Stimulated activated CD8-positive, alpha-beta memory T cell treated with anti-CD3 and anti-CD28 coated beads, Interleukin-15, amount 100 ng/mL, for 24 hours (primary cell): Measurements from ENCODE around the gene ELOVL7.
"Not testable (repeated sequence)": the region's sequence is repeated elsewhere in the genome, so short reads cannot be mapped to it uniquely, and the experiment has no call there.

Experiments used
- DNase-seq: peaks from one replicate; pipeline ENCODE4 v3.0.0-alpha.2; 2020; ENCODE audit warnings: low read depth

The ELOVL7 gene

DNA sequence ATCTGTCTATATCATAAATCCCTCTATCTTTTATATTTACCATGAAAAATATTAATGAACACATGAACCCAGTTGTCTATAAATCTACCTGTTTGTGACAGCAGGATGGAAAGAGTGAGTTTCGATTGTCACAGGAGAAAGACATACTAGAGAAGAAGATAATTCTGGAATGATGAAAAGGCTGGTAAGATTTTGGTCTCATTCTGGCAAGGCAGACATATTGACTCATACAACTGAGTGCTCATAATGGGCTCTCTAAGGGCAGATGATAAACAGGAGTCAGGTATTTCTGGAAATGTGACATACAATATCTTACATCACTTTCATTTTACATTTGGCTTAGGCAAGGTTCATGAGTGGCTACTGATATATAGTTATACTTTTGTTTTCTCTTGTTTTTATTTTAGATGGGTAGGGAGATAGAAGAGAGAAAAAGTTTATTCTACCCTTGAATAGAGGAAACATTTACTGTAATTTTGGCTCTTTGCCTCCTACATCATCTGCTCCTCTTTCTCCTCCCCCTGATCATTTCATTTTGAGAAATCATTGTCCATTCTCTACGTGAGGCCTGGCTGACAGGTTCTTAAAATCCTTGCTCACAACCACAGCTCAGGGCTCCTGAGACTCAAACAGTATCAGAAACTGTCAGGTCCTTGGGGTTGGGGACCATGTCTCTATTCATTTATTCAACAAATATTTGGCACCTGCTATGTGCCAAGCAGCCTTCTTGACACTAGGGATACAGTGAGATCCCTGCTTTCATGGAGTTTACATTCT is 14.4 kb downstream of the ELOVL7 start:
- DNase-seq: no peak

DNA sequence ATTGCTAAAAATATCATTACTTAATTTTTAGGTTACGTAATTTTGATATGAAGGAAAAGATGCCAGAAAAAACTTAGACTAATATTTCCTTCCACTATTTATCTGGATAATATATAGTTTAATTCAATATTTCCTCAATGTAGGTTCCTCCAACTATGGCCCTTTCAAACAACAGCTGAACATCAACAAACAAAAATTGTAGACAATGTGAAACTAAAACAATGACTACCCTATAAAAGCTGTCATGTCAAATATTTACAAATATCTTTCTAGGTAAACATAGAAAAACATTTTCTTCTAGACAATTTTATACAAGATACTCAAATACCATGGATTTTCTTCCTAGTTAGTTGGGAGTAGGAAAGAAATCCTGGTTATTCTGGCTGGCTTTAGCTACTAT is 16.9 kb downstream of the ELOVL7 start:
- no peak for DNase-seq

DNA sequence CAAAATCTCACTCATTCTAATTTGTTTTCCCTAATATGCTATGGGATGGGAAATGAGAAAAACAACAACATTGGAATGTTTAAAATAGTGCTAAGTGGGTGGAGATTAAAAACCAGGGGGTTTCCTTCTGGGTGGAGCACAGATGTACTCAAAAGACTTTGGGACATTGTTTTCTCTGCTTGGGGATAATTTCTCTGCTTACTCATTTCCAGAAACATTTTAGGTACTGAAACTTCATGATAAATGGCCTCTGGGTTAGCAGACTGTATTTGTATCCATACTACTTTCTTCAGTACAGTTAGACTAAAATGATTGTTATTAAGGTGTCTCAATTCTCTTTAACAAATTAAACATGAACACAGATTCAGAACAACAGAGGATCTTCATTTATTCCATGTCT is 17.4 kb downstream of the ELOVL7 start:
- DNase-seq: no peak

DNA sequence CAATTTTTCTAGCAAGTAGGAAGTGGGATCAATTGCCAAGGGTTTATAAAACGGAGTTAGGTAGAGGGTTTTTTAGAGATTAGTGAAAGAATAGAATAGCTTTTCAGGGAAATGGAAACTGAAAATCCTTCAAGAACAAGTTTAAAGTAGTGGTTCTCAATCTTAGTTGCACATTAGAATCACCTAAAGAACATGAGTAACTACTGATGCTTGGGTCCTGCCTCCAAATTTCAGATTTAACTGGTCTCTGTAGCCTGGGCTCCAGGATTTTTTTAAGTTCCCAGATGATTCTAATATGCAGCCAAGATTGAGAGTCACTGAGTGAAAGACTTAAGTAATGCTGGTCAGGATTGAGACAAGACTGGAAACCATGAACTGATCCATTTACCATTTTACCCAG is 20.5 kb downstream of the ELOVL7 start:
- DNase-seq: no peak

DNA sequence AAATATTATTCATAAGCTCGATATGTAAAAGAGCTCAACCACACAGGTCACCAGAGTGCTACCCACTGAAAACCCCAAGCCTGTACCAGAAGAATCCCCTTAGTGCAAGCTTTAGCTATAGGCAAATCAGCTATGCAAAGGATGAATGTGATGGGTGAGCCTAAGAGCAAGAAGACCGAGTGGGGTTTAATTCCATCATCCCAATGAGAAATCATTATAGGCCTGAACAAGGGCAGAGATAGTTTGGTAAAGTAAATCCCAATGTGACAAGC is 21.8 kb downstream of the ELOVL7 start:
- no peak for DNase-seq

DNA sequence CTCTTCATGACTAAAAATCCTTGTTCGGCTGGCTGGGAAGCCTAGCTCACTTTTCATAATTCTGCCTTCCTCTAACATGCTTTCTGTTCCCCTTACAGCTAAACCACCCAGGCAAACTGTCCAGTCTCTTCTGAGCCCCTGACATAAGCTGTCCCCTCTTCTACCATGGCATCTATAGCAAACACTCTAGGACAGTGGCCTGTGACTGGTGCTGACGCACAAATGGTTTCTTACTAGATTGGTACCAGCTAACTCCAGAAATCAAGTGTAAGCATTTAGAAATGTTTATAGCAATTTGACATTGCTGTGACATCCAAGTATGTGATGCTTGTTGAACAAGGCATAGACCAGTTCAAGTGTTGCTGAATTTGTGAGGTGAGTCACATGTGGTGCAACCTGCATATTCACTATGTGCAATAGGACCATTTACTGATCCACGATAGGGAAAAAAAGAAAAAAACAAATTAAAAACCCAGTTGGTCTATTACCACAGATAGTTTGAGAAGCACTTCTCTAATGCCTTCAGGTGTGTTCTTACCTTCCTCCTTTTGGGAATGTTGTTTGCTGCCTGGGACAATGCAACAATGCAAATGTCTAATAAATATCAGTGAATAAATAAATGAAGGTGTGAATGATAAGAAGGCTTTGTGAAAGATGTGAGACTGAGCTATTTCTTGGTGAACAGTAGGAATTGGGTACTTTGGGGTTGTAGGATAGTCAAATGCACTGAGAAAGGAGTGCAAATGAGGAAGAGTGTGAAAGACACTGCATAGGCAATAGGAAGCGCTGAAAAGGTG is 22.4 kb downstream of the ELOVL7 start:
- DNase-seq: no peak

DNA sequence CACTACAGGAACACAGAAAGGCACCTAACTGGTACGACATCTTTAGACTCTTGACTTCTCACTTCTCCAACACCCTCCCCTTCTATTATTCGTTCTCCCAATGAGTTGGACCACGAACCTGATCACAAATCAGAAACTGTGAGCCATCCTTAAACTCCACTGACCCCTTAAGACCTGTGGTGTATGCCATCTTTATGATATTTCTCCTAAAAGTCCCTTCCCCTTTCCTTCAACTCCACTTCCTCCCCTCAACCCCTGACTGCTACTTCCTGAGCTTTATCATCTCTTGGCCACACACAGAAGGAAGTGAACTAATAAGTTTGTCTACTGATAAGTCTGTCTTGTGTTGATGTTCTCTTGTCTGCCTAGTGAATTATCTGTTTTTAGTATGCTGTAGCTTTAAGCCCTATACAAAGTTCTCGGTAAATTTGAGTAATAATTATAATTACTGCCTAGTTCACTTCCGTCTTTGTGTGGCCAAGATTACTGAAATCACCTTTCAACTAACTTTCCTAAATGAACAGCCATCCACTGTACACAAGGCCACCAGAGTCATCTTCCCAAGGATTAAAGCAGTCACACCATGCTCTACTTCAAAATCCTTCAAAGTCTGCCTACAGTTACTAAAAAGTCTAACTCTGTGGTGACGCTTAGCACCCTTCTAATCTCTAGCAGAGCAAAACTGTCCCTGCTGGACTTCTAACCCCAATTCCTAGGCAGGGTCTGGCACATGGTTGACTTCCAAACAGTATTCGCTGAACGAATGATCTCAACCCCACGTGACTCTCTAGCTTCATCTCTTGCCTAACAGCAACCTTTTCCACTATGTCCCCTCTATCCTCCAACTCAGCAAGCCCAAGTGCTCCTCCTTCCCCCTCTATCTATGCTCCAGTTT is 23.2 kb downstream of the ELOVL7 start:
- DNase-seq: no peak

DNA sequence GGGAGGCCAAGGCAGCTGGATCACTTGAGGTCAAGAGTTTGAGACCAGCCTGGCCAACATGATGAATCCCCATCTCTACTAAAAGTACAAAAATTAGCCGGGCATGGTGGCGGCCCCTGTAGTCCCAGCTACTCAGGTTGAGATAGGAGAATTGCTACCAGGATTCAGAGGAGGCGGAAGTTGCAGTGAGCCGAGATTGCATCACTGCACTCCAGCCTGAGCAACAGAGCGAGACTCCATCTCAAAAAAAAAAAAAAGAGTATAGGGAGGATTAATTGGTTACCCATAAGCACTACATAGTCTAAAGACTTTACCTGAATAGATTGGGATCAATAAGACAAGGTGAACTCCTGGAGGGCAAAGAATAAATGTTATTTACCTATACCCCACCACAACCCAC is 27.9 kb downstream of the ELOVL7 start:
- not testable (repeated sequence) for DNase-seq

DNA sequence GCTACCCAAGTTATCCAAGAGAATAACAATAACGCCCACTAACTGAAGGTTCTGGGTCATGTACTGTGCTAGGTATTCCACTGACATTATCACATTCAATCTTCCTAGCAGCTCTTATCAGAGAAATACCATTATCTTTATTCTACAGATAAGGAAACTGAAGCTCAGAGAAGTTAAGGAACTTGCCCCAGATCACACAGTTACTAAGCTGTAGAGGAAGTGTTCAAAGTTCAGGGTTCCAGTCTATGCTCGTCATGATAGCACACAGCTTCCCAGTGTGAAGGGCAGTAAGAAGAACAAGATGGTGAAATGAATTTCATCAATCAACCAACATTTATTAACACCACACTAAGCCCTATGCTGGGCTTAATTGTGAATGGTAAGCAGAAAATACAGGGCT is 29.6 kb downstream of the ELOVL7 start:
- no peak for DNase-seq

DNA sequence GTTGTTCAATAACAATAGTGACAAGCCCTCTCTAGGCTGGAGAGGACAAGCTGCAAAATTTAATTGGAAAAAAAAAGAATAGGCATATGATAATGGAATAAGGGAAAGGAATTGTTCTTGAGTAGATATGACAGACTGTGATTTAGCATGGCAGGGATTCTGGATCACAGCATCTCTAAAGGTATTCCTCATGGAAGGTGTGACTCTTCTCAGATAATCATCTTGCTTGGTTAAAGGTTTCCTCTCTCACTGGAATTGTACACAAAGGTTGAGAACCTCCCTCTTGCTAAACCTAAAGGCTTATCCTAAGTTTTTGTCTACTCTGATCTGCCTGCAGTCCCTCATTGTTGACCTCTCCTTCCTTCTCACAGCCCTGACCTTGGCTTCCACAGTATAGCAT is 31.6 kb downstream of the ELOVL7 start:
- DNase-seq: no peak

DNA sequence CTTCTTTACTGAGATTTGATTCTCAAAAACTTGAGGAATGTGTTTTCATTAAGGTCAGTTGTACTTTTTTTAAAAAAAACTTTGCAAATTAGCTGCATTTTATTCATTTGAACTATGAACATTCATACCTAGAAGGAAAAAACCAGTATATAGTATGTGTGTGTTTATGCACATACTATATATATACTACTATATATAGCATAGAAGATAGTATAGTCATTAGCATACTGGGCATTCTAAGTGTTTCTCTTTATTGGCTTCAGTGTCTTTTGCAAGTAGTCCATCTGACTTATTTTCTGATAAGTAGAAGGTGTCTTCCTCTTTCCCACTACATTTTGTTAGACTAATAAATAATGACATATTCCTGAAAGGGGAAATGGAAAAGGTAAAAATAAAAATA is 33.0 kb downstream of the ELOVL7 start:
- no peak for DNase-seq

DNA sequence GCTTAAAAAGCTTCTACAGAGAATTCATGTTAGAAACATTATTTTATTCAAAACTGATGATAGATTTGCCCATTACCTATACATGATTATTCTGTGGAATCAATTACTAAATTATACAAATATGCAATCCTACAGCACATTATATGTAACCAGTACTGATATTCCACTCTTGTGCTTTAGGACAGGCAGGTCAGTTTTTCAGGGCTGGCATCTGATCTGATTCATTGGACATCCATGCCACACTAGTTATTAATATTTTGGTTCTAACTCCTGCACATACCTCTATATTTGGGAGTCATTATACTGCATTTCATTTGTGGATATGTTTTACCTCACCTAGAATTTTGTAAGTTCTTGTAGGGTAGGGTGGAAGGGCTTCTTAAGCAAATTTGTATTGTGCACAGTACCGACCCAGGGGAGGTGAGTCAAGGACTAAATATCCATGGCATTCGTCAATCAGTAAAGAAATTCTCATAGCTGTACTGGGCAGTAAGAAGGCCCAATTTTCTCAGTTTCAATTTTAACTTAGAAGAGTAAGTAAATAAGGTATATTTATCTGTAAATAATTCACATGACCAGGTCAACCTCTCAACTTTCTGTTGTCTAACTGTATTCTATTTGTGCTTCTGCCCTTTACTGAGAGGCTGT is 33.5 kb downstream of the ELOVL7 start:
- no peak for DNase-seq

DNA sequence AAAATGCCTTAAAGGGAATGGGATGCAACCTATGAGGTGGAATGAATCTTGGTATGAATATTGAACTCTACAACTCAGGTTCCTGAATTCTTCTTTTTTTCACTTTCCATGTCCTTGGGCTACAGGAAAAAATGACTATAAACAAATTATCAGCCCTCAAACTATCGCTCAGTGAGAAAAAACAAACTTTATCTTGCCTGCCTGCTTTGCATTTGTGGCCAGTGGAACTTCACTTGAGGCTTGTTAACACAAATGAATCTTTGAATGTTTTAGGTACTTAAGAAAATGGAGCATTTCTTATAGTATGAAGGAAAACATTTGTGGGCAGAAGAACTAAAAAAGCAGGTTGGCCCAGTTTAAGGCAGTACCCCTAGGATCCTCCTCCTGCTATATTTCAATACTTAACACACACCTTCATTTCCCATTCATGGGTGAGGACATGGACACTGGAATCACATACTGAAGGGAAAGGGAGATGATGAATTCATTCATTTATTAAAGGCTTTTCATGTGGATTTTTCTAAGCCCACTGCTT is 34.1 kb downstream of the ELOVL7 start:
- DNase-seq: no peak

DNA sequence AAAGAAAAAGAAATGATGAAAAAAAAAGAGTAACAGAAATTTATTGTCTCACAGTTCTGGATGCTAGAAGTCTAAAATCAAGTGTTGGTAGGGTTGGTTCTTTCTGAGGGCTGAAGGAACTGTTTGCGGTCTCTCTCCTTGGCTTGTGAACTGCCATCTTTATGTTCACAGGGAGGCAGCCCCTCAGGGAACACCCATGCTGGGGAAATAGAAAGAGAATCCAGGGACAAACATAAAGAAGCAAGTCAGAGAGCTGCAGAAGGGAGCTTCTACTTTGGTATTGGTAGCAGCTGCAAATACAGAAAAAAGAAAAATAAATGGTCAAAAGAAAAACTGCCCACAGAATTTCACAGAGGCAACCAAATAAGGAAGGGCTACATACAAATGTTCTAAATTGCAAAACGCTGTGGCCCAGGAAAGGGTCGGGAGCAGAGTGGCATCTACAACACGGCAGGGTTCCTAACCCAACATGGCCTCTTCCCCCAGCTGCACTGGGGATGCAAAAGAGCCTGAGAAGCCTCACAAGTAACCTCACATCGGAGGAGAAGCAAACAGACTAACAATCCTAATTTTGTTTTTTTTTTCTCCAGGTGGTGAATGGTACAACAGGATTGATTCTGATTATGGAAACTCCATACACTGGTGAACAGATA is 37.4 kb downstream of the ELOVL7 start:
- DNase-seq: no peak

DNA sequence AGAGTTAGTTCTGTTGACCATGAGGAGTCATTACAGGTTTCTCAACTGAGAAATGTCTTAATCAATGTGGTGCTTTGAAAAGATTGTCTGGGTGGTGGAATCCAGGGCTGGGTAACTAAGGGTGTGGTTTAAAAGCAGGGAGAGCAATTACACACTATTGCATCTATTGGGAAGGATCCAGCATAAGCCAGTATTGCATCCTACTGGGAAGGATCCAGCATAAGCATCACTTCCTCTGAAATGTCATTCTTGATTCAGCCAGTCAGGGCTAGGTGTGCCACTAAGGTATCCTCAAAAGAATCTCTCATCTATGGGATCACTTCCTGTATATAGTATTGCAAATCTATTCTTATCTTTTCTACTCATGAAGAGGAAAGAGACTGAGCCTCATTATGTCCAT is 38.6 kb downstream of the ELOVL7 start:
- no peak for DNase-seq

DNA sequence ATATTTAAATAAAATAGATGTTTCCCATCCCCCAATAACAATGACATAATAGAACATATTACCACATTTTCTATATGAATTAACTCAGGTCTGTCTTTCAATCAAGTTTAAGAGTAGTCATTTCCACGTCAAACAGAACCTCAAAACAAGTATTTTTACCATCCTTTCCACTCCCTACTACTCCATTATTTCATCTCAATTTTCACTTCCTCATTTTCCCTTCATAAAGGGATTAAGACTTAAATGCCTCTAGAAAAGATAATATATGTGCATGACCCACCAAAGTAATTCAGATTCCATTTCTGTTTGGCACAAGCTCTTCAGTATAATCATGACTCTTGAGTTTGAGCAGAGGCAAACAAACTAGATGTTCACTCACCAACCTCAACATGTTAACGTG is 40.4 kb downstream of the ELOVL7 start:
- DNase-seq: no peak

DNA sequence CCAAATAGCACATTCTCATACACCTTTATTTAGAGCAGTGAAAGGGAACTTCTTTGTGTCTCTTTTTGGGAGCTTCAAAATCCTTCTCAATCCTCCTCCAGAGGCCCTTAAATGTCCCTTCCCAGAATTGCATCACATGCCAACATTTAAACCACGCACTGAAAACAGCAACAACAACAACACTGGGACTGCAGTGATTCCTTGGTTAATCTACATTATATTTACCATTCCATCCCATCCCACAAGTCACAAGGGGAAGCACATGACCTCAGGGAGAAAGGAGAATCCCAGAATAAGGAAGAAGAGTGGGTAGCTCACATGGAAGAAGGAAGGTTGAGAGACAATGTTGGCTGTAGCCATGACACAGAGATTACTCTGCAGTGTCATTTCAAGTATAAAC is 41.1 kb downstream of the ELOVL7 start:
- DNase-seq: no peak

DNA sequence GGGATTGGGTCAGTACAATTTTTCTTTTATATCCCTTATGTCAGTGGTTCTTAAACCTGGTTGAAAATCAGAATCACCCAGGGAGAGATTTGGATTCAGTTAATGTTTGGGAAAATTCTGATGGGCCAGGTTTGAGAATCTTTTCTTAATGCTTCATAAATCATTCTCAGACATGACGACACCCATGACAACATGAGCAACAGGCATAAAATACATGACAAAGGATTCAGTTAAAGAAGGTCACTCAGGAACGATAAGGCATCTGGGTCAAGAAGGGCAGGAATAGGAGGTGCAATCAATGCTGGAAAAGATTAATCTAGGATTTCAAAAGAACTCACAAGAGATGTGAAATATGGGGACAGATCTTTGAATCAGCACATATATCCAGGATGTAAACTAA is 41.8 kb downstream of the ELOVL7 start:
- DNase-seq: no peak

DNA sequence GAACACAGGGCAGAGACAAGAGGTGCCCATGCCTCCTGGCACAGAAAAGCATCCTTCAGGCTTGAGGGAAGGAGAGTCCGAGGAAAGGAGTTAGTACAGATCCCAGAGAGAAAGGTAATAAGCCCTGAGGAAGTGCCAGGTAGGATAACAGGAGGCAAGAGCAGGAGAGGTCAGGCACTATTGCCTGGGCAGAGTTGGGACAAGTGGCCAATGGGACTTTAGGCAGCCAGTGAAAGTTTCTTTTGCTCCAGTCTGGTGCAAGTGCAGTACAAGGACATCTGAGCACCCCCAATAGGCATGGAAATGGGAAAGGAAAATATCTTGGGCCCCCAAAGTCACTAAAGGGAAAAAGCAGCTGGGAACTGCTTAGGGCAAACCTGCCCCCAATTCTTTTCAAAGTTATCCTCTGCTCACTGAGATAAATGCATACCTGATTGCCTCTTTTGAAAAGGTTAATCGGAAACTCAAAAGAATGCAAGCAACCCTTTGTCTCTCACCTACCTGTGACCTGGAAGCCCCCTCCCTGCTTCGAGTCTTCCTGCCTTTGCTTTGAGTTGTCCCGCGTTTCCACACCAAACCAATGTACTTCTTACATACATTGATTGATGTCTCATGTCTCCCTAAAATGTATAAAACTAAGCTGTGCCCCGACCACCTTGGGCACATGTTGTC is 46.5 kb downstream of the ELOVL7 start:
- DNase-seq: no peak

DNA sequence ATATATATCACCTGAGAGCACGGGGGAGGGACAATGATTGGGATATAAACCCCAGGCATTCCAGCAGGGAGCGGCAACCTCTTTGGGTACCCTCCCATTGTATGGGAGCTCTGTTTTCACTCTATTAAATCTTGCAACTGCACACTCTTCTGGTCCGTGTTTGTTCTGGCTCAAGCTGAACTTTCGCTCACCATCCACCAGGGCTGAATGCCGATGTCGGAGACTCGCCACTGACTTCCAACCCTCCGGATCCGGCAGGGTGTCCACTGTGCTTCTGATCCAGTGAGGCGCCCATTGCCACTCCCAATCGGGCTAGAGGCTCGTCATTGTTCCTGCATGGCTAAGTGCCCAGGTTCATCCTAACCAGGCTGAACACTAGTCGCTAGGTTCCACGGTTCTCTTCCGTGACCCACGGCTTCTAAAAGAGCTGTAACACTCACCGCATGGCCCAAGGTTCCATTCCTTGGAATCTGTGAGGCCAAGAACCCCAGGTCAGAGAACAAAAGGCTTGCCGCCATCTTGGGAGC is 48.6 kb downstream of the ELOVL7 start:
- not testable (repeated sequence) for DNase-seq

DNA sequence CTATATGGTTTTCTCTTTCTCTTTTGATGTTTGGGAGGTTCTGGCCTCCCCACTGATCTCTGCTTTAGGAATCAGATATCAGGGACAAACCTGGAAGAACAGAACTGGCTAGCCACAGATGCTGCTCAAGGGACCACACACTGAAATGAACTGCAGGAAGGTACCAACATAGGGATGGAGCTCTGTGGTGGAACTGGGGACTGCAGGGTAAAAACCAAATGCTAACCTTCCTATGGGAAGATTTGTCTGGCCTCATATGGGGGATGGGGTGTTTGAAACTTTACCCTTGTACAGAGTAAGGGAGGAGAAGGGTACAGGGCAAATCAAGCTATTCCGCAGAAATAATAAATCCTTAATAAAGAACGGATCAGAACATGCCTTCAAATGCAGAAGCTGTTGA is 49.4 kb downstream of the ELOVL7 start:
- DNase-seq: no peak
